Testis (tissue), 5 donors: Measurements from ENCODE around the gene PRICKLE4. TPM values are rescaled to one million over a fixed set of nuclear protein-coding genes. Genes with fewer than 3 reads are reported as not detected.

Source experiments
- DNase-seq: peaks from one replicate; pipeline ENCODE4 v3.0.0-alpha.2; 2019
- H3K27ac ChIP-seq, 2 donors: fragments of 200-600 bp; sonication (generic); one replicate each; pipeline ENCODE4 v1.5.1; 2019
- H3K27me3 ChIP-seq: fragments of 200-600 bp; sonication (generic); one replicate; pipeline ENCODE4 v1.5.1; 2019
- H3K36me3 ChIP-seq: fragments of 200-600 bp; sonication (generic); one replicate; pipeline ENCODE4 v1.5.1; 2017; ENCODE audit warnings: low read depth; ENCODE audit errors: missing control alignments
- H3K4me1 ChIP-seq: fragments of 200-600 bp; sonication (generic); one replicate; pipeline ENCODE4 v1.5.1; 2019
- H3K4me3 ChIP-seq, 2 donors: fragments of 200-600 bp; sonication (generic); one replicate each; pipeline ENCODE4 v1.5.1; 2017 to 2019
- H3K9me3 ChIP-seq: fragments of 200-600 bp; sonication (generic); one replicate; pipeline ENCODE4 v1.5.1; 2017
- CTCF ChIP-seq, 3 experiments: fragments of 450-650 bp in 2 of 3; fragments of 200-600 bp in 1 of 3; sonication (generic) in 1 of 3; IDR thresholded peaks; one replicate each; pipeline ENCODE4 v1.5.1; 2016 to 2019; ENCODE audit warnings: antibody characterized with exemption in 3 of 3, mild to moderate bottlenecking in 2 of 3, moderate library complexity in 1 of 3
- POLR2A ChIP-seq: fragments of 450-650 bp; IDR thresholded peaks from one replicate; pipeline ENCODE4 v1.6.1; 2017; ENCODE audit warnings: antibody characterized with exemption, mild to moderate bottlenecking, moderate library complexity
- WGBS, 2 donors: methylation state at CpG; one replicate each; pipeline ENCODE4 v1.1.5; 2018; 5-methylcytosine and 5-hydroxymethylcytosine counted together
- intact Hi-C: fragments of 100-400 bp; cut with DNase I; formaldehyde crosslinking; loops from one replicate; pipeline ENCODE4 v1.15.1; 2023; ENCODE audit warnings: low total_unique reads
- long read RNA-seq, 2 donors: transcript quantifications; one replicate each; lab custom pipeline, GENCODE V29; 2026
- polyA plus RNA-seq: library from polyadenylated mRNA; stranded (reverse); fragments of 350-450 nt; fragmentation: Illumina TruSeq; extraction: RNeasy Lipid Tissue Mini Kit (QIAGEN cat#74804); gene quantifications from one replicate; pipeline ENCODE4 v1.2.3, GENCODE V29; 2014; ENCODE audit warnings: low read depth, low replicate concordance; ENCODE audit not compliant: insufficient read depth
- total RNA-seq, 2 donors: library from RNA; depleted of rRNA; stranded (reverse); fragments of >200 nt; gene quantifications; one replicate each; pipeline ENCODE4 v1.2.3, GENCODE V29; 2016

The PRICKLE4 gene
- total RNA-seq (10 to 100 TPM in 1 of 2 donors, 1 to 10 TPM in 1; 1.9 to 10.6 TPM), polyA plus RNA-seq (not detected)
- long read RNA-seq, donor 1, result 0 reads
- long read RNA-seq, donor 2, result 0 reads

- Histone ChIP-seq H3K27me3 (no peaks in the 10 kb centered on the region), H3K4me1 (peaks cover 24% of the 10 kb centered on the region), H3K27ac (peak within 1 kb of the TSS; percentile 83), H3K36me3 (no peaks in the 10 kb centered on the region), H3K9me3 (no peaks in the 10 kb centered on the region), H3K4me3 (peak within 1 kb of the TSS; percentile 73 to 81)
- DNase-seq, result peak; percentile 41
- TF ChIP-seq POLR2A (no peak), CTCF (IDR thresholded peaks at IDR 0.05) (no peak)
- 1% methylated on average over 14 to 35 of the region's 36 CpGs for WGBS, 2 donors
- intact Hi-C loops, result no loop called here
These were observed at the start of gene PRICKLE4 for GRCh38 chr6:41780551-41781365. PRICKLE4 (plus strand) TSS chr6:41780782; CDS start chr6:41783474, 2,692 bp downstream.

- TF ChIP-seq CTCF (IDR thresholded peaks at IDR 0.05), result no peak
- no peak for TF ChIP-seq POLR2A
- intact Hi-C loops, result no loop called here
- DNase-seq, result no peak
- Histone ChIP-seq H3K4me1 (peaks cover 12% of the 10 kb centered on the region), H3K4me3 (no peak overlapping the region), H3K27me3 (no peaks in the 10 kb centered on the region), H3K27ac (no peak overlapping the region), H3K36me3 (no peaks in the 10 kb centered on the region), H3K9me3 (no peaks in the 10 kb centered on the region)
- WGBS, 2 donors, result 90 to 94% methylated on average over 7 of the region's 7 CpGs
These were observed 49.0 kb upstream of the PRICKLE4 start for GRCh38 chr6:41731561-41732086.

- H3K27ac ChIP-seq, result no peak overlapping the region
- H3K4me3 ChIP-seq, result no peak overlapping the region
- H3K27me3 ChIP-seq, result no peaks in the 10 kb centered on the region
These were observed 48.4 kb upstream of the PRICKLE4 start for GRCh38 chr6:41732149-41732548.

GRCh38 chr6:41732591-41733359, 47.8 kb upstream of the PRICKLE4 start:
- no peak overlapping the region for H3K4me3 ChIP-seq
- 62 to 72% methylated on average over 5 to 8 of the region's 8 CpGs for WGBS, 2 donors
- intact Hi-C loops, result no loop called here
- no peaks in the 10 kb centered on the region for H3K9me3 ChIP-seq
- peaks cover 12% of the 10 kb centered on the region for H3K4me1 ChIP-seq
- no peaks in the 10 kb centered on the region for H3K27me3 ChIP-seq
- TF ChIP-seq POLR2A, result no peak
- TF ChIP-seq CTCF (IDR thresholded peaks at IDR 0.05), result no peak
- H3K27ac ChIP-seq, result no peak overlapping the region
- DNase-seq, result no peak
- H3K36me3 ChIP-seq, result no peaks in the 10 kb centered on the region

More at GRCh38 chr6:41732149-41732548, 48.4 kb upstream of the PRICKLE4 start:
- Histone ChIP-seq H3K4me1 (peaks cover 12% of the 10 kb centered on the region), H3K9me3 (no peaks in the 10 kb centered on the region), H3K36me3 (no peaks in the 10 kb centered on the region)
- DNase-seq, result no peak
- TF ChIP-seq POLR2A, result no peak
- no peak for TF ChIP-seq CTCF (IDR thresholded peaks at IDR 0.05)
- intact Hi-C loops, result no loop called here
